Germinal center (tissue), 1 donor: ENCODE measurements around the gene CCDC88C.
A peak's percentile ranks its signal among the peaks of the same experiment; 100 is the strongest.

Experiments used
- DNase-seq: peaks from one replicate; pipeline ENCODE4 v3.0.0; 2012; ENCODE audit warnings: mixed read lengths, low spot score

Gene CCDC88C

DNA sequence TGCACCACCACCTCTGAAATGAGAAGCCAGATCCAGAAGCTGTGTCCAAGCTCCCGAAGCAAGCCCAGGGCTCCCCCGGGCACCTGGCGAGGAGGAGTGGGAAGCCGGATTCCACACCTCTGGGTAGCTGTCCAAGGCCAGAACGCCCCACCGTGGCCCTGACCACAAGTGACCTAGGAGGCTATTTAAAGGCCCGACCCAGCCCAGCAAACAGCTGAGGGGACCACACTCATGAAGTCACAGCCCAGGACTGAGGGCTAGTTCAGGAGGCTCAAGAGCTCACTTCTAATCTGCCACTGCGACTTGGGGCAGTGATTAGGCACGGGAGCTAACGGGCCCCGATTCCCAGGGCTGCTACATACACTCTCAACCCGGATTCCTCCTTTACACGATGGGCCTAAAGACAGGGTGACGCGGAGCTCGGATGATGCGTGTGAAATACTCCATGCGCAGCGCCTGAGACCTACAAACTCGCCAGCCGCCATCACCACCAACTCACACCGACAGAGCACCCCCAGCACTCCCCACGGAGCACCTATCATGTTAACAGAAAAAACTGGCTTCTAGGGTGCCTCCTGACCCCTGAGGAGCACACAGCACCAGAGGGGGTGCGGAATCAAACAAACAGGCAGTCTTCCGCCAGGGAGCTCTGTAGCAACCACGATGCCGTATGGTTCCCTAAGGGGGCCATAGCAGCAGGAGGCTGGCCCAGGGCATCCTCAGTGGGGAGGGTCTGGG, 89.1 kb downstream of the CCDC88C start:
- no peak for DNase-seq

DNA sequence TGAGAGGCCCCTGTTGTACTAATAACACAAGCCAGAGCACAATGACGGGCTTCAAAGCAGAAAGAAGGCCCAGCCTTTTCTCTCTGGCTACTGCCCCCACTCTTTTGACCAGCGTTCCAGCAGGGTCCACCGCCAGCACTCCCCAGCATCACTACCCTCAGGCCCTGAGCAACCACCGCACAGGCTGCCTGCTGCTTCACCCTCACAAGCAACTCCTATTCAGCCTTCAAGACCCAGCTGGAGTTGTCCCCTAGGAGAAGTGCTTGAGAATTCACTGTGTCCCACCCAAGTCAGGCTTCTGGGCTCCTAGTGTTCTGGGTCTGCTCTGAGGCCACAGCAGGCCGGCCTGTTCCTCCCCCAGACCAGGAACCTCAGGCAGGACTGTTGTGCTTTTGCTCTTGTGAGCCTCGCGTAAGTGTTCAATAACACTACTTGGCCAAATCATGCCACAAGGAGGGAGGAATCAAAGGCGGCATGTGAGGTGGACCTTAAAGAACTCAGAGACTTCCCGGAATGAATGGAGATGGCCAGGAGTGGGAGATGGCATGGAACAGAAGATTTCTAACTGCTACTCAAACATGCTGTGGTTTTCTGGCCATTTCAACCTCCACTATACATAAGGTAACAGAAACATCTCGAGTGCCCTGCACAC, 89.8 kb downstream of the CCDC88C start:
- no peak for DNase-seq

DNA sequence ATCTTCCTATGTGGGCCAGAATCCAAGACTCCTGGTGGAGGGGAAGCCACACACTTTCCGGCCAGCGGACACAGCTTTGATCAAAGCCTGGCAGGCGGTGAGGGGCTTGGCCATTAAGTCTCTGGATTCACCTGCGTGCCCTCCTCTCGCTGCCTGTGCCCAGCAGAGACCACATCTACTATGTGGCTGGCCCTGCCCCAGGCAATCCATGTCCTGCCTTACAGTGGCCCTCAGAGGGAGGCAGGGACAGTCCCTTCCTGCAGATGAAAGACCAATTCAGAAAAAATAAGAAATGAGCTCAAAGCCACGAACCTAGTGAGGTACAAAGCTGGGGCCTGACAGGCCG, 90.4 kb downstream of the CCDC88C start:
- no peak for DNase-seq

DNA sequence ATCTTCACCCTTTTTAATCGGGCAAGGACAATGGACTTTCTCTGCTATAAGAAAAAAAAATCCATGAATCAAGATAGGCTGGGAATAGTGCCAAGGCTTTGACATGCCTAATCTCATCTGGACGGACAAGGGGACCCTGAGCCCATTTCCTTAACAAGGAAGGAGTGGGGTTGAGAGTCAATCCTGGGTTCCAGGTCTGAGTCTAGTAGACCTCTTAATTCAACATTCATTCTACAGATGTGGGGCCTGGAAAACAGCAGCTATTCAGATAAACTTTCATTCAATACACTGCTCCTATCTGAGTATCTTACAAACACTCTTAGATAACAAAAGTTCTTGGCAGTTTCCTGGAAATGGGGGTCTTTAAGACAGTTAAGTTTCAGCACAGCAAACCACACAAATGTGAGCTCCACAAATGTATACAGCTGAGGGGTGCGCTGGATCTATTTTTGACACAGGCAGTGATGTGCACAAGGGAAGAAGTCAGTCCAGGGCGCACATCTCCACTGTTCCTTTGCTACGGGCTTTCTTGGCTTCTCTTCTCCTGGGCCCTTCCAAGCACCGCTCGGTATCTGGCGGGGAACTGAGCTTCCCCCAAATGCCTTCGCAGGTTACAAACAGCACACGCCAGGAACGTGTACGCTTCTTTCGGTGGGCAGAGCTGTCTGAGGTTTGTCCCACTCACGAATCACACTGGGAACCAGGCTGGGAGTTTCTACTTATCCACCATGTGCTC, 90.9 kb downstream of the CCDC88C start:
- no peak for DNase-seq

DNA sequence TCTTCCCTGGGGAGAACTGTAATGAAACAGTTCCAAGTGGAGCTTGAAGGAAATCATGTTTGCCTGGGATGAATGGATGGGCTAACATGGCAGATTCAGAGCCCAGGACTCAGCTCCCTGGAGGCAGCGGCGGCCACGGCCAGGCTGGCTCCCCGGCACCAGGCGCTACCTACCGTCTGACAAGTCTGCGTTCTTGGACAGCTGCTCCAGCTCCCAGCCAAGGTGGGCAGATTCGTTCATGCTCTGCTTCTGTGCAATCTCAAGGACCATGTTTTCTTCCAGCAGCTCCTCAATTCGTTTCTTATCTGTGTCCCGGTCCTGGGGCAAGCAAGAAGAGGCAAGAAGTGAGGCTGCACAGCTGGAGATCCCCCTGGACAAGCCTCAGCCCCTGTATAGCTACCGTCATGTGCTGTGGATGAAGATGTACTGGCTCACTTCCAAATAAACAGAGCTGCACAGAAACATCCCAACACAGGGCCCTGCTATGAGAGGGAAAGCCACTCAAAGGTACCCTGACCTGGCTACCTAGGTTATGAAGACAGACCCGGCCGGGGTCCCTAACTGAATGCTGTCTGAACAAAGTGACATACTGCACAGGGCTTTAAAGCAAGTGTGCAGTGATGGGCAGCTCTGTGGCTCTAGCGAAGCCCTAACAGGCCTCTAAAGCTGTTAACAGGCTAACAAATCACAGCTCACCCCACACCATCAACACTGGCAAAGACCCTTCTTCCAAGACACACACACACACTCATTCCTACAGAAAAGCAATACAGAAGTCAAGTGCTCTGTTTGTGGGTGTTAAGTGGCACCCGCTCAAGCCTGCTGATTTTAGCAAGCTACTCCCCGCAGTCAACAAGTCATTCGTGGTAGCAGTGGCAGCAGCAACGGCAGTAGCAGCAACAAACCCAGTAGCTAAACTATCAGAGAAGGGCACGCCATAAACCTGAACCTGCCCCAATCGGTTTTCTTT, 92.7 kb downstream of the CCDC88C start:
- no peak for DNase-seq

DNA sequence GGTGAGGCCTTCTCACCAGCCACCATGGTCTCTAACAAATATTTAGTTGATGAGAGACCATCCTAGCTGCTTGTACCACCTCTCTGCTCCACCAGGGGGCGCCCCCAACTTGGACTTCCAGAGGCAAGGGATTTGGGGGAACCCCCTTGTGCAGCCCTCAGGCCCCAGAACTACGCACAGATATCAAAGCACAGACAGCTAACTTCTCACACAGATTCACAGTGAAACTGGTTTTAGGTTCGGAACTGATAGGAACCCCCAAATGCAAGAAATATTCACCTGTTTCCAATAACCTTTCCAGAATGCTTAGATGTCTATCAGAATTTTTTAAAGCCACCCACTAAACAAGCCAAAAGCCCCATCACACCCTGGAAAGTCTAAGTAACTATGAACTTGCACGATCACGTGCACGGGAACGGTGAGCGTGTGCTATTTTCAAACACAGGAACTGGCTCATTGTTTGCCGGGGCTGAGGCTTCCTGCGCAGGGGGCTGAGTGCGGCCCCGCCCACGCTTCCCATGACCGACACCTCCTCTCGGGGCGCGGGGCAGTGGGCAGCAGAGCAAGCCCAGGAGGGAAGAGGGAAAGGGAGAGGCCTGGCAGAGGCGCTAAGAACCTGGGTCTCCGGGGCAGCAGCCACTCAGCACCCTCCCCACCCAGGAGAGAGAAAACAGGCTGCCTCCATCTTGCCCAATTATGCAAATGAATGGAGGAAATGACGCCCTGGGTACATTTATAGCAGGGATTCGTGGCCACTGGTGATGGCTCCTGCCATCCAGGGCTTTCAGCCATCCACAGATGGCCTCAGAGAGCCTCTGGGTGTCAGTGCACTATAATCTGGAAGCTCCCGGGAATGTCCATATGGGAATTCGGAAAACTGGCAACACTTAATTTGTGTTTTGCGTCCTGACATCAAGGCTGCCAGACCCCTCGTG, 93.7 kb downstream of the CCDC88C start:
- peak; percentile 81 for DNase-seq

DNA sequence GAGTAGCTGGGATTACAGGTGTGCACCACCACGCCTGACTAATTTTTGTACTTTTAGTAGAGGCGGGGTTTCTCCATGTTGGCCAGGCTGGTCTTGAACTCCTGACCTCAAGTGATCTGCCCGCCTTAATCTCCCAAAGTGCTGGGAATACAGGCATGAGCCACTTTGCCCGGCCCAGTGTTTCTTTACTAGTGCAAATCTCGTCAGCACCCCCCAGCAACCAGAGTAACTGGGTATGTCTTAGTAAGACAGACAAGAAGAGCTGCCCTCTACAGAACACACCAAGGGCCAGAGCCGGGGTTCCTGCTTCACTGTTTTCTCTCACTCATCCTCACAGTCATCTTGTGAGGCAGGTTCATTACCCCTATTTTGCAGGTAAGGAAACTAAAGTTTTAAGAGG, 94.6 kb downstream of the CCDC88C start:
- DNase-seq = no peak

DNA sequence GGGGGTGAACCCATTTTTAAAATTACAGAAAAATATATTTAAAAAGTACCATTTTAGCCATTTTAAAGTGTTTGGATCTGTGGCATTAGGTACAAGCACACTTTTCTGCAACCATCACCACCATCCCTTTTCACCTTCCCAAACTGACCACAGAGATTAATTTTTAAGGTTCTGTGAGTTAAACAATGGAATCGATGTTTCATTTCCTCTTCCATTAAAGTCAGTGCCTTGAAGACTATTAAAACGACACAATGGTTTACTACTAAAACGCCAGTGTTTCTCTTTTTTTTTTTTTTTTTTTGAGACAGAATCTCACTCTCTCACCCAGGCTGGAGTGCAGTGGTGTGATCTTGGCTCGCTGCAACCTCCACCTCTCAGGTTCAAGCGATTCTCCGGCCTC, 95.0 kb downstream of the CCDC88C start:
- DNase-seq = no peak

DNA sequence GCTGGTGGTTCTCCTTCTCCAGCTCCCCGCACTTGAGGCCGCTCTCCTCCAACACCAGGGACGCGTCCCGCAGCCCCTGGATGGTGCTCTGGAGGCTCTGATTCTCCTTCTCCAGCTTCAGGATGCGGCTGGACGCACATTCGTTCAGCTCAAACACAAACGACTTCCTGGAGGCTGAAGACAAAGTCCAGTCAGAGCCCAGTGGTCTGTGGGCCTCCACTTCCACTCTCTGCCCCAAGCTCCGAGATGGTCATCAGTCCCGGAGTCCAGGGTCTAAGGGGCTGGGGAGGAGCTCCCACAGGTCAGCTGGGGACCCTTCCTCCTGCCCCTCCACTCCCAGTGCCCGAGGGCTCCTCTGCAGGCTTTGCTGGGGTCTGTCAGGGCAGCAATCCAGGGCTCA, 96.5 kb downstream of the CCDC88C start:
- DNase-seq = no peak

DNA sequence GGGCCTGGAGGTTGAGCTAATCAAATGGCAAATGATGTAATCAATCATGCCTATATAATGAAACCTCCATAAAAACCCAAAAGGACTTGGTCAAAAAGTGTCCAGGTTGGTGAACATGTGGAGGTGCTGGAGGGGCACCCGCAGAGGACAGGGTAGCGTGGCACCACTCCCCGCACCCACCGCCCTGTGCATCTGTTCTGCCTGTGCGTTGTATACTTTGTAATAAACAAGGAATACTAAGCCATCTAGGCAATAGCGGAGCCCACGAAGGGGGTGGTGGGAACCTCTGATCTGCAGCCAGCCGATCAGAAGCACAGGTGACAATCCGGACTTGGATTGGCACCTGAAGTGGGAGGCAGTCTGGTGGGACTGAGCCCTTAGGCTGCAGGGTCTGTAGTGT, 97.4 kb downstream of the CCDC88C start:
- DNase-seq = no peak

DNA sequence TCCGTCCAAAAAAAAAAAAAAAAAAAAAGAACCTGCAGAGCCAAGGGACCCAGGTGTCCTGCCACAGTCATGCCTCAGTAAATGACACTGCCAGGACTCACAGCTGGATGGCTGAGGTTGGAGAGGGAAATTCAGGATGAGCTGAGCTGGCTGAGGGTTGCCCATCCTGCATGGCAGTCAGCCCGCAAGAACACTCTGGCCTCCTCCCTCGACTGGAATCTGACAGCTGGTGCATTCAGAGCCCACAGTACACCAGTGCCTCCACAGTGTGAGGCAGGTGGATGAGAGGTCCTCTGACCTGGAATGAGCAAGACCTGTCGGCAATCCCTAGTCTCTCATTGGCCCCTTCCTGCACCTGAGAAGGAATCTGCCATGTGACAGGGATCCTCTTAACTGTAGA, 98.7 kb downstream of the CCDC88C start:
- DNase-seq = no peak

DNA sequence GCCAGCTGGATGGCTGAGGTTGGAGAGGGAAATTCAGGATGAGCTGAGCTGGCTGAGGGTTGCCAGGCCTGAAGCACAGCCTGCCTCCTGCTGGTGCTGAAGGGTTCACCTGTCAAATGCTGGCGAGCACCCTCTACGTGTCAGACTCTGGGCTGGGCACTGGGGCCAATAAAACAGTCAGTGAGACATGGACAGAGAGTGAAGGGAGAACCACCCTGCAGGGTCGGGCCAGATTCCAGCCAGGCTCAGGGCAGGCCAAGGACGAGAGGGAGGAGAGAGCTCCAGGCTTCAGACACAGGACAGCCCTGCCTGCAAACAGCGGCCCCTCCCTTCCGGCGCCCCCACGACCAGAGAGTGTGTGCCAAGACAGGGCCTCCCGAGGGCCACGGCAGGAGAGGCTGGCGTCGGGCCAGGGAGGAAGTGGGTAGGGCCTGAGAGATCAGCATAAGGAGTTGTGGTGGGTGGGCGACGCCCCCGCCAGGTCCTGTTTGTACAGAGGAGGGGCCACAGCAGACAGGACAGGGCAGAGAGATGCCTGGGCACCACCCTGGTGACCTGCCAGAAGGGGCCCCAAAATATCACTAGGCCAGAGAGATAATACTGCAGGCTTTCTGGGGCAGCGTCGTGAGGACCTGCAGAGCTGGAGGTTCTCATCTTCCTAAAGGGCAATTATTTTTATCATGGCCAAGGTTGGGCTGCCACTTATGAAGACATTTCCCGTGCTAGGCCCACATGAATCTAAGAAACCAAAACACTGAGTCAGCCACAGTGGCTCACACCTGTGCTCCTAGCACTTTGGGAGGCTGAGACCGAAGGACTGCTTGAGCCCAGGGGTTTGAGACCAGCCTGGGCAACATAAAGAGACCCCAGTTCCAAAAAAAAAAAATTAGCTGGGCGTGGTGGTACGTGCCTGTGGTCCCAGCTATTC, 100.0 kb downstream of the CCDC88C start:
- peak; percentile 28 for DNase-seq

DNA sequence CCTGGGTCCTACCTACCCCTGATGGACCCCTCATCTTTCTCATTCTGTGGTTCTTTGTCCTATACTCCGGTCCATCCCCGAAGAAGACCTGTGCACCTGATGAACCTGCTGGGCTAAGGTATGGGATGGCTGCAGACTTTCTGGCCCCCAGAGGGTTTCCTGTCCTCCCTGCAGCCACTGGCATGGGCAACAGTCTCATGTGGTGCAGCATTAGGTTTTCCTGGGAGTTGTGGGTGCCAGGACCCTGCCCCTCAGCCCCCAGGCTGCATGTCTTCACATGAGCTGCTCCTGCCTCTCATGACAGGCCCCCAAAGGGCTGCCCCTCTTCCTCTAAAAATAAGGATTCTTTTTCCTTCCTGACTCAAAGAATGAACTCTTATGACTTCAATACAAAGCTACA, 100.9 kb downstream of the CCDC88C start:
- DNase-seq = no peak

DNA sequence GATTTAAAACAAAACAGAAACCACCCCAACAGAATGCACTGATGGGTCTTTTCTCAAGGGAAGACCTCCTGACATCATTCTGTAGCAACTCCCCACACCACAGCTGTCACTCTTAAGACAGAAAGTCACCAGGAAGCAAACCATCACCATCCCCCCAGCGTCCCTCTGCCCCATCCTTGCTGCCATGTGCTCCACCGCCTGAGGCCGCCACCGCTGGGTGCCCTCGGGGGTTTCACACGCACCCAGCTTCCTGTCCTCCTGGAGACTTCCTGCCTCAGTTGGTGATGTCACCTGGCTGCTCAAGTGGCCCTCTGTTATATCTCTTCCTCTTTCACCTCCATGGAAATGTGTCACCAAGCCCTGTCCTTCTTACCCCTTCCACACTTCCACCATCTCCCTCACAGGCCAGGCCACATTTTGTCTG, 101.8 kb downstream of the CCDC88C start:
- DNase-seq = peak; percentile 84

DNA sequence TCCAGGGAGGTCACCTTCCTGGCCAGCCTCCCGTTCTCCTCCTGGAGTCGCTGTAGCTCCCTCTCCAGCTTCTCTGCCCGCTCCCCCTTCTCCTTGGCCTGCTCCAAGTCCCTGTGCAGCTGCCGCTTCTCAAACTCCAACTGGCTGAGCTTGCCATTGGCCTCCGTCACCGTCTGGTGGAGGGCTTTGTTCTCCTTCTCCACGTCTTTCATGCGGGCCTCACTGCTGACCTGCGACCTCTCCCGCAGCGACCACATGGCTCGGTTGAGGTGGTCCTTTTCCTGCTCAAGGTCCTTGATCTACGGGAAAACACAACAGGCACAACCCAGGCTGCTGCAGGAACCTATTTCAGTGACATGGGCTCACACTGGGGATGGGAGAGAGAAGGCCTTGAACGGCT, 103.8 kb downstream of the CCDC88C start:
- no peak for DNase-seq

DNA sequence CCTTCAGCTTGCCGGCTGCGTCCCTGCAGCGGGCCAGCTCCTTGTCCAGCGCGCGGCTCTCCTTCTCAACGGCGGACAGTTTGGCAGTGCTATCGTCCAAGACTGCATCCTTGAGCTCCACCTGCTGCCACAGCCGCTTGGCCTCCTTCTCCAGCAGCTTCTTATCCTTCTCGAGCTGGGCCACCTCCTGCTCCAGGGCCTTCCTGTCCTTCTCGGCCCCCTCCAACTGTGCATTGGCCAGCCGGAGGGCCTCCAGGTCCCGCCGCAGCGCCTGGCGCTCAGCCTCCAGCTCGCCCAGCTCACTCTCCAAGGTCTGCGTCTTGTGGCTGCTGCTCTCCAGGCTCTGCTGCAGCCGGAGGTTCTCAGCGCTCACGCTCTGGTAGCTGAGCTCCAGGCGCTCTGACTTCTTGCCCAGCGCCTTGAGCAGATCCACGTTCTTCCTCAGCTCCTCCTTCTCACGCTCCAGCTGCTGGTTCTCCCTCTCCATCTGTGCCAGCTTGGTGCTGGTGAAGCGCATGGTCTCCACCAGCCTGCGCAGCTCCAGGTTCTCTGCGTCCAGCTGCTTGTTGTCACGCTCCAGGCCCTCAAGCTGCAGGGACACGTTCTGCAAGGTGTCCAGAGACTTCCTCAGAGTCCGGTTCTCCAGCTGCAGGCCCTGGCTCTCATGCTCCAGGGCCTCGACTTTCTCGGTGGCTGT, 104.3 kb downstream of the CCDC88C start:
- no peak for DNase-seq

DNA sequence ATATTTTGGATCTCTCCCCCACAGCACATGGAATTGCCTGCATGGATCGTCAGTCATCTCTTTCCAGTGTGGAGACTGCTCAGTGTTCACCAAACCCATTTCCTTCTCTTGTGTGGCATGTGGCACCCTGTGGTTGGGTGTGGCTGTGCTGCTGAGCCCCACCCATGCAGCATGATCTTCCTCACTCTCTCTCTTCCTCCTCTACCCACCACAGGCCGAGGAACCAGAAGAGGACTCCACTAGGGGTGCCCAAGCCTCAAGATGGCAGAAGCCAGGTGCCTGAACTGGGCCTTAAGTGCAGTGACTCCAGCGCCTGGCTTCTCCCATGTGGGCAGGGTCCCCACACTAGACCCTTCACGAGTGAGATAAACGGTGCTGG, 106.3 kb downstream of the CCDC88C start:
- no peak for DNase-seq

DNA sequence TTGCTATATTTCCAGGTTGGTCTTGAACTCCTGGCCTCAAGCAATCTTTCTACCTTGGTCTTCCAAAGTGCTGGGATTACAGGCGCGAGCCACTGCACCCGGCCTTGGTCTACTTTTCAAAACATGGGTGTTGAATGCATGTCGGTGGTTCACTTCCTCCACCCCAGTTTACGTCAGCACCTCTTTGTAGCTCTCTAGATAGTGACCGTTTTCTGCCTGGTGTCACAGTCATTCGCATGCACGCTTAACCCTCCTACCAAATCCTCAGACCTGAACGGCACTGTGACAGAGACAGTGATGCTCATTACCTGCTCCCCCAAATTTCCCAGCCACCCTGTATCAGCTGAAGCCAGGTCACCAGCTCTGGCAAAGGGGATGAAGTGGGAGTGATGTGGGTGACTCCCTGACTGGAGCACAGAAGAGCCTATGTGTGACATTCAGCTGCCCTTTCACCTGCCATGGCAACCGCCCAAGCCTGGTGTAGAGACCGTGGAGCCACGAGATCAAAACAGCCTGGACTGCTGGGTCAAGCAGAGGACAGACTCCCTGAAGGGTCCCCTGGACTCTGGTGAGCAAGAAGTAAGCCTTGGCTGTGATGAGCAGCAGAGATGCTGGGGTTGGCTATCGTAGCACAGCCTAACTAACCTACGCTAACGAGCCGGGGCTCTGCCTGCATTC, 106.9 kb downstream of the CCDC88C start:
- no peak for DNase-seq
